ENCODE results near the gene DUSP28.
"Not testable (repeated sequence)": the region's sequence is repeated elsewhere in the genome, so short reads cannot be mapped to it uniquely, and the experiment has no call there.

The DUSP28 gene

DNA sequence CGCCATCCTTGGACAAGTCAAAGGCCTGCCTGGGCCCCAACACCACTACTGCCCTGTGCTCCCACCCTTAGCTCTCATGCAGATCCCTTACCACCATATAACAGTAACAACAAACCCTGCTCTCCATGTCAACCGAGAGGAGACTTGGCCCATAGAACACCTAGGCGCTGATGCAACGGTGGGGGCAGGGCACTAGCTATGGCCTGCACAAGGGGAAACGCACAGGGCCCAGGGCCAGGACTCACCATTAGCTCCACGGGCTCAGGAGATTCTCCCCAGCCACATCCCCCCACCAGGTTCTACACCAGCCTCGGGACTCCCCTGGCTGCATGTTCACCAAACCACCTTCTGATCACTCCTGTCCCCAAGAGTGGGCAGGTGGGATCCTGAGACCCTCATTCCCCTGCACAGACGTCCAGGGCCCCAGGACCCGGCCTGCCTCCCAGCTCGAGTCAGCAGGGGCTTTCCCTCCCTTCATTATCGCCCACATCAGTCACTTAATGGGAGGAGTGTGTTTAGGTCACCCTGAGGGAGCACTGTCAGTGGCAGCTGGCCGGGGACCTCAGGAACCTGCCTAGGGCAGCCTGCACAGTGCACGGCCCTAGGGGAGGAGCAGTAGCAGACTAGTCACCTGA, 31.6 kb upstream of the DUSP28 start:
- DNase-seq = no peak

DNA sequence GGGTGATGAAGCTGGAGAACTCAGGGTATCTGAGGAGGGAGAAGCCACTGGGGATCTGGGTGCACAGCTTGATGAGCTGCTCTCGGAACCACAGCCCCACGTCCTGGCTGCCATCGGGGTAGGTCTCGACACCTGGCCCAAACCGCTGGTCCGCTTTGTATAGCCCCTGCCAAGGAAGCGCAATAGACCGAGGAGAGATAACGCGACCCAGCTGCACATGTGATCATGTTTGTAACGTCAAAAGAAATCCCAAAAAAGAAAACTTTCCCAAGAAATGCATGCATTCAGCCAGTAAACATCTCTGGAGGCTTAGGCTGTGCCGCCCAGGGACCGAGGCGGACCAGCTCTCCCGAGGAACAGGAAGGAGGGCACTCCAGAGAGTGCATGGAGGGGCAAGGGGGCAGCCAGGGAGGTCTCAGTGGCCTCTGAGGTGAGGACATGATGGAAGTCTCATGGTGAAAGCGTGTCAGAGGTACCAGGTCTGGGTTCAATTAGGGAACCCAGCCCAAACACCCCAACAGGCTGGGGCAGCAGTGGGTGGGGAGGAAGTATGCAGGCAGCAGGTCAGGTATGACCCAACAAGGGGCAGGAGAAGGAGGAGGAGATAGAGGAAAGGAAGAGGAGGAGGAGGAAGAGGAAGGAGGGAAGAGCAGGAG, 30.7 kb upstream of the DUSP28 start:
- DNase-seq = no peak

DNA sequence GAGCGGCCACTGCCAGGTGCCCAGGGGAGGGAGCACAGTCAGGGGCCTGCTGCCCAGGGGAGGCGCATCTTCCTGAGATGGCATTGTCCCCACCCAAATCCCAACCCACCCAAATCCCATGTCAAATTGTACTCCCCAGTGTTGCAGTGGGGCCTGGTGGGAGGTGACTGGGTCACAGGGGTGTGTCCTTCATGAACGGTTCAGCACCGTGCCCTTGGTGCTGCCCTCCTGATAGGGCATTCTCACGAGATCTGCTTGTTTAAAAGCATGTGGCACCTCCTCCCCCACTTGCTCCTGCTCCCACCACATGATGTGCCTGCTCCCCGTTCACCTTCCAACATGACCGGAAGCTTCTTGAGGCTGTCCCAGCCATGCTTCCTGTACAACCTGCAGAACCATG, 30.0 kb upstream of the DUSP28 start:
- no peak for DNase-seq

DNA sequence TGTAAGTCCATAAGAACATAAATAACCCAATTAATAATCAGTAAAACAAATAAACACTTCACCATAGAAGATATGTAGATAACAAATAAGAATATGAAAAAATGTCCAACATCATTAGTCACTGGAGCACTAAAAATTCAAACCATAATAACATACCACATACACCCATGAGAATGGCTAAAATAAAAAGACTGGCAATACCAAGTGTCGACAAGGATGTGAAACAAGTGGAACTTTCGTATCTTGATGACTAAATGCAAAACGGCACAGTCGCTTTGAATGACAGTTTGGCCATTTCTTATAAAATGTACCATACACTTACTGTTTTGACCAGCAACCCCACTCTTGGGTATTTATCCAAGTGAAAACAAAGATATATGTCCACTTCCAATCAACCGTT, 29.1 kb upstream of the DUSP28 start:
- DNase-seq = no peak

DNA sequence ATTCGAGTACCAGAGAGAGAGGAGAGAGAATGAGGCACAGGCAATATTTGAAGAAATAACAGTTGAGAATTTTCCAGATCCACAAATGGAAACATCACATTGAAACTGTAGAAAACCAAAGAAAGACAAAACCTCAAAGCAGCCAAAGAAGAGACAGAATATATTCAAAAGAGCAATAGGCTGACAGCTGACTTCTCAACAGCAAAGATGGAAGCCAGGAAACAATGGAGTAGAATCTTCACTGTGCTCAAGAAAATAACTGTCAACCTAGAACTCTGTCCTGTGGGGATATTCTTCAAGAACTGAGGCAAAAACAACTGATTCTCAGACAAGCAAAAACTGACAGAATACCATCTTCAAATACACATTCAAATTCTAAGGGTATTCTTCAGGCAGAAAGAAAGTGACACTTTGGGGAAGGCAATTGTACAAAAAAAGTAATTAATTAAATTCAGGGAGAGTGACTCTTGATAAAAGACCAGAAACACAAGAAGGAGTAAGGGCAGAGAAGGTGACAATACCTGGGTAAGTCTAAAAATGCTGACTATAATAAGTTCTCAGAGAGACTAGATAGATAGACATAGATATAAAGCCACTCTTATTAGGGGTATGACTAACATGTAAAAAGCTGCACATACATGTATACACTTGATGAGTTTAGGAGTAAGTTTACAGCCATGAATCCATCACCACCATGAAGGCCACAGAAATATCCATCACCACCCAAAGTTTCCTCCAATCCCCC, 28.0 kb upstream of the DUSP28 start:
- DNase-seq = no peak

DNA sequence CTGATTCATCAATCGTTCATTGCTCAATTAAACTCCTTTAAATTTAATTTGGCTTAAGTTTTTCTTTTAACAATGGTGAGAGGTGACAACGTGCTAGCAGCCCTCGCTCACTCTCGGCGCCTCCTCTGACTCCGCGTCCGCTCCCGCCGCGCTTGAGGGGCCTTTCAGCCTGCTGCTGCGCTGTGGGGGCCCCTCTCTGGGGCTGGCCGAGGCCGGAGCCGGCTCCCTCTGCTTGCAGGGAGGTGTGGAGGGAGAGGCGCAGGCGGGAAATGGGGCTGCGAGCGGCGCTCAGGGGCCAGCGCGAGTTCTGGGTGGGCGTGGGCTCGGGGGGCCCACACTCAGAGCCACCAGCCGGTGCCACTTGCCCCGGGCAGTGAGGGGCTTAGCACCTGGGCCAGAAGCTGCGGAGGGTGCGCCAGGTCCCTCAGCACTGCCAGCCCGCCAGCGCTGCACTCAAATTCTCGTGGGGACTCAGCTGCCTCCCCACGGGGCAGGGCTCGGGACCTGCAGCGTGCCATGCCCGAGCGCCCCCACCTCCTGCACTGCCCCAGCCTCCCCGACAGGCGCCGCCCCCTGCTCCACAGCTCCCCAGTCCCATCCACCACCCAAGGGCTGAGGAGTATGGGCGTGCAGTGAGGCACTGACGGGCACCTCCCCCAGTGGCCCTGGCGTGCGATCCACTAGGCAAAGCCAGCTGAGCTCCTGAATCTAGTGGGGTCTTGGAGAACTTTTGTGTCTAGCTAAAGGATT, 22.0 kb upstream of the DUSP28 start:
- no peak for DNase-seq

DNA sequence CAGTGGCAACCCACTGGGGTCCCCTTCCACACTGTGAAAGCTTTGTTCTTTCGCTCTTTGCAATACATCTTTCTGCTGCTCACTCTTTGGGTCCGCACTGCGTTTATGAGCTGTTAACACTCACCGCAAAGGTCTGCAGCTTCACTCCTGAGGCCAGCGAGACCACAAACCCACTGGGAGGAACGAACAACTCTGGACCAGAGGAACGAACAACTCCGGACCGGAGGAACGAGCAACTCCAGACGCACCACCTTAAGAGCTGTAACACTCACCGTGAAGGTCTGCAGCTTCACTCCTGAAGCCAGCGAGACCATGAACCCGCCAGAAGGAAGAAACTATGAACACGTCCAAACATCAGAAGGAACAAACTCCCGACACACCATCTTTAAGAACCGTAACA, 21.1 kb upstream of the DUSP28 start:
- not testable (repeated sequence) for DNase-seq

DNA sequence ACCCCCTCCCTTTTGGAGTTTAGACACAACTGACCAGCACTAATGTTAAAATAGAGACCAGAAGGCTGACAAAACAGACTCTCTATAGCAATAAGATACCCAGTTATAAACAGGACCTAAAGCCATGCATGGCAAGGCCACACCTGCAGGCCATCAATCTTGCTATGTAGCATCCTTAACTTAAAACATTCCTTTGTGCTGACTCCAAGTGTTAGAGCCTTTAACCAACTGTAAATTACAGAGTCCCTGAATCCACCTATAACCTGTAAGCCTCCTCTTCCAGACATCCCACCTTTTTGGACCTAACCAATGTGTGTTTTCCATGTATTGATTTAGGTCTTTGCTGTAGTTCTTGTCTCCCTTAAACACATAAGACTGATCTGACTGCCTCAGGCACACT, 20.3 kb upstream of the DUSP28 start:
- no peak for DNase-seq

DNA sequence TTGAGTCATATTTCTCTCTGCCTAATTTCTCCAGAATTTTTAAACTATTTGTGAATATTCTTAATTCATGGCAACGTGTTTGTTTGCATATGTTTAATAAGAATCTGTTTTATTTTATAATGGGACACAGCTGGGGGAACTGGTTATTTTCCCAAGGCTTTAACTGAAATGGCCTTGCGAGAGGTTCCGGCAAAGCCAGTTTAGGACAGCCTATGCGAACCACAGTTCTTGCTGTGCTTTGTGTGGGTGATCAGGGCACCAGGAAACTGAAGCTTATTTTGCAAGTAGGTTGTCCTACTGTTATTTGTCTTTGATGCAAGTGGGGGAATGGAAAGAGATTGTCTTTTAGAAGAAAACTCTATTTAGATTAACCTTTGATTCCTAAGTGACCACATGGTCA, 8.9 kb upstream of the DUSP28 start:
- DNase-seq = no peak

DNA sequence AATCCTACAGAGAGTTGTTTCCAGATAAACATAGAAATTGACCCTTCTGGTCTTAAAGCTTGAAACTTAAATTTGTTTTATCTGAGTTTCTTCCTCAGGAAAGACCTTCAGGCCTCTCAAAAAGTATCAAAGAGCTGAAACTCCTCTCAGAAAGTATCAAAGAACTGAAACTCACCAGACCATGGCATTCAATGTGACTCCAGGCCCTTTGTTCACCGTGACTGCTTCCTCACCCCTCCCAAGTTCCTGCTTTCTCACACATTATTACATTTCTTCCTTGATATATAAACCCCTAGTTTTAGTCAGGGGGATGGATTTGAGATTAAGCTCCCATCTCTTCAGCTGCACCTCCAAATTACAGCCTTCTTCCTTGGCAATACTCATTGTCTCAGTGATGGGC, 8.3 kb upstream of the DUSP28 start:
- no peak for DNase-seq

DNA sequence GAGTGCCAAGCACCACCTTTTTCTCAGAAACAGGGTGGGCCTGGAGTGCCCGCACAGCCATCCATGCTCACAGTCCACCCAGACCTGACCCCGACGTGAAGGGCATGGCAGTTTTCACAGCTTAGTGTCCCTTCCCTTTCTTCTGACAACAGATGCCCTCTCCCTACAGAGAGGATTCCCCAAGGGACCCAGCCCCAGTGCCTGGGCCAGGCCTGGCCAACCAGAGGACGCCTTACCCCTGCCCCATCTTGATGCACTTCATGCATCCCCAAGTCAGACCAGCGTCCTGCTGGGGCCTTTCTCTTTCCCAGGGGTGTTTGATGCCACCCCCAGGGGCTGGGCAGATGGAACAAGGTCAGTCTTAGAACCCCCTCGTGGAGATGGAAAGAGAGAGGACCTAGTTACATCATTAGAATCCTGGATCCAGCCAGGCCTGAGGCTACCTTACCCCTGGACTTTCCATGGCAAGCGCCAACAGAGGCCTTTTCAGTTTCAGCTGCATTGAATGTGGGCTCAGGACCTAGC, 6.1 kb upstream of the DUSP28 start:
- no peak for DNase-seq

DNA sequence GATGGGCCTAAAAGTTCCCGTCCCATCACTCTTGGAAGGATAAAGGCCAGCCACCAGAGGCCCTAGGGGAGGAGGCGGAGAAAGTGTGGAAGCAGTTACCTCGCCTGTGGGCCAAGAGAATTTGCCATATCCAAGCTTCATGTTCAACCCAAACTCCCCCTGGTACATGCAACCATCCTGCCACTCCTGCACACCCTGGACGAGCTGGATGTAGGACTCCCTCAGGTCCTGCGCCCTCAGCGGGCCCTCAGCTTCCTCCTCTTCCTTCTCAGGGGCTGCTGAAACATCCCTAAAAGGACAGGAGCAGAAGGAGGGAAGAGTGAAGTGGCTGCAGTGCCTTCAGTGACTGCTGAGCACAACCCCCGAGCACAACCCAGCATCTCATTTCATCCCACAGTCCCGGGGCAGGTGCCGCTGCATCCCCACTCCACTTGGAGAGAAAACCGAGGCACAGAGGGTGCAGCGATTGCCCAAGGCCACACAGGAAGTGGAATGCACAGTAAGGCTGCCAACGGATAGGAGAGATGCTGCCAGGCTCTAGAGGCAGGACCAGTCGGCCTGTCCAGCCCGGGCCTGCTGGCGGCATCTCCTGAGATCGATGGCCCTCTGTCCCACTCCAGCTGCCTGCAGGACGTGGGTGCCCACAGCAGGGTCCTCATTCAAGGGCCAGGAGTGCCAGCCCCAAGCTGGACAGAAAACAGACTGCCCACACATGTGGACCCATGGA, 5.2 kb upstream of the DUSP28 start:
- no peak for DNase-seq

DNA sequence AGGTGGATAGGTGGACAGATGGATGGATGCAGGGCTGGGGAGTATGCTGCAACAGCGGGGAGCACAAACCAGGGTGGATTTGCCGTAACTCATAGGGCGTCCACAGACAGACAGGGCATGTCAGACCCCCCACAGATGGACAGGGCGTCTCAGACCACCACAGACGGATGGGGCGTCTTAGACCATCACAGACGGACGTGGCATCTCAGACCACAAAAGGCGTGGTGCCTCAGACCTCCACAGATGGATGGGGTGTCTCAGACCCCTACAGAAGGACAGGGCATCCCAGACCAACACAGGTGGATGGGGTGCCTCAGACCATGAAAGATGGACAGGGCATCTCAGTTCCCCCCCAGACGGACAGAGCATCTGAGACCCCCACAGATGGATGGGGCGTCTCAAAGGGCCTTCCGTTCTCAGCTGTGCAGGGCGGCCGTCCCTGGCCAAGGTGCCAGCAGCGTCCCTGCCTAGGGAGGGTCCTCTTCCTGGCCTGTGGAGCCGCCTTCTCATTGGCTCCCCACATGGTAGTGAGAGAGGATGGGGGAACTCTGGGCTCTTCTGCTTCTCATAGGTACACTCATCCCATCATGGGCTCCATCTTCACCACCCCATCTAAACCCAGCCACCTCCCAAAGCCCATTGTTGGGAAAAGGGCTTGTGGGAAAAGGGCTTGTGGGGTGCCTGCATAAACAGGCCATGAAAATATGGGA, 4.5 kb upstream of the DUSP28 start:
- no peak for DNase-seq

DNA sequence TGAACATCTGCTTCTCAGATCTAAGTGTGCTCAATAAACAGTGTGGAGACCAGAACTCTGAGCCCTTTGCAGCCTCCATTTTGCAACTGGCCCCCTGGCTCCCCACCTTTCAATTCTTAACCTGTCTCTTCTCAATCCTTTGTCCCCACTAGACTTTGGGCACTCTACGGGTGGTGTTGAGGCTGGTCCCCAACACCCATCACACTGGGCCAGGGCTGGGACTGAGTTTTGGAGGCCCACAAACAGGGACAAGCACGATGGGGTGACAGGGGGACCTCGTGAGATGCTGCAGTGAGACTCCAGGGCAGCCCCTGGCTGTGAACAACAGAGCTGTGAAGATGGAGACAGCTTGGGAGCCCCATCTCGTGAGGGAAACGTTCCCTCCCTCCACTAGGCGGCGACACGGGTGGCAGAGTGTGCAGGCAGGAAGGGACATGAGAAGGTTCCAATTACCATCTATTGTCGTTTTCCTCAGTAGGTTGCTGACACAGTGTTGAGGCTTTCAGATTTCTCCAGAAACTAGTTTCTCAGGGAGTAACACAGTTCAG, 3.5 kb upstream of the DUSP28 start:
- no peak for DNase-seq

DNA sequence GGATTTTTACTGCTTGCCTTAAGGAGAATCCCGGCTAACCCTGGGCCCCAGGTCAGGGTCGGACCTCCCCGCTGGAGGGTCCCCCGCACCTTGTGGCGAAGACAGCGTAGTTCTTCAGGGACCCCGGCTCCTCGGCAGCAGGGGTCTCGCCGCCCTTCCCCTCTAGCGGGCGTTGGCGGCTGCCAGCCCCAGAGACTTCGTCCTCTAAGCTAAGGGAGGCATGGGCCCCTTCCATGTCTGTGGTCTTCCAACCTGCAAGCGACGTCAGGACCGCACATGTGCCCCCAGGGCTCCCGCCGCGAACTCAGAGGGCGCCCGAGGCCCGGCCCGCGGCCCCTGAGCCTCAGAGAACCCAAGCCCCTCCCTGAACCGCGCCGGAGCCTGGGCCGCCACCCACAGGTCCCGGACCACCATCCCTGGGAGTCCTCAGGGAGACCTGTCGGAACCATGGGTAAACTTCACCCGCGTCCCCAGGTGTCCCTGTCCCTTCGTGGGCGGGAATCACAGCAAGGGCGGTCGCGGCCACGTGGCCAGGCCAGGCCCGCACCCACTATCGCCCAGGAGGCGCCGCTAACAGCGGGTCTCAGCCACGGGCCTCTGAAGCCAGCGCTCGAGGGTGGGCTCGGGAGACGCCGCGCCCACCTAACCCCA, 2.9 kb upstream of the DUSP28 start:
- DNase-seq = no peak

DNA sequence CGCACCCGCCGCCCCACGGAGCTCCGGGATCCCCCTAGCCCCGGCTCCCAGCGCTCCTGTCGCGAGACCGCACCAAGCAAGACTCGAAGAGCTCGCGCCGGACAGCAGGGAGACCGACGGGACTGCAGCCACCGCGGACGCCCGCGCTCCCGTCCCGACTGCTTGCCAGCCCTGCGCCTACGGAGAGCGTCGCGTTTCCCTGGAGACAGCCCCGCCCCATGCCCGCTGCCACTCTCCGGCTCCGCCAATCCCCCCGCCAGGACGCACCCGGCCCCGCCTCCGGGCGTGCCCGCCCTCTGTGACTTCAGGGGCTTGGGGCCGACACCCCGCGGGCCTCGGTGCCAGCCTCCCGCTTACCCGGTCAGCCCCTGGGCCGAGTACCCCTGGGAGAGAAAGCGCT, 2.3 kb upstream of the DUSP28 start, which contains the start of gene ANKMY1:
Gene ANKMY1, minus strand, starts transcription at position 181 of the 400 bp plus-strand sequence. CDS start 653 bp downstream, outside the sequence.
- peak; percentile 38 for DNase-seq

DNA sequence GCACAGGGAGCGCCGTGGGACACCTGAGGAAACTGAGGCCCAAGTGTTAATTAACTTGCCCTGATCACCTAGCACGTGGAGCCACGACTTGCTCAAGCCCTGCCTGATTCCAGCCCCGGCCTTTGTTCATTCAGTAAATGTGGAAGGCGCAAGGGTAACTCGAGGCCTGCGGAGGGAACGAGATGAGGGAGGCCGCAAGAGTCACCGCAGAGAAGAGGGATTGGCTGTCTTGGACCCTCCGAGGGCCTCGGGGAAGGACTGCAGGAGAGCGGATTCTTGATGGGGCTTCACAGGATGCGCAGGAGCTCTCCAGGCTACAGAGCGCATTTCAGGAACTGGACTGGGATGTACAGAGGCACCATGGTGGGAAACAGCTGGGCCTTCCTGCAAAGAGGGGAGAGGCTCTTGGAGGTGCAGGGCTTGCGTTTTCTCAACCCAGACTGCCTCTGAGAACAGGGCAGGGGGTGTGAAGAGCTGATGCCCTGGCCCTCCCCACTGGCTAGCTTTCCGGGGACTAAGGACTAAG, 1.9 kb upstream of the DUSP28 start:
- no peak for DNase-seq

DNA sequence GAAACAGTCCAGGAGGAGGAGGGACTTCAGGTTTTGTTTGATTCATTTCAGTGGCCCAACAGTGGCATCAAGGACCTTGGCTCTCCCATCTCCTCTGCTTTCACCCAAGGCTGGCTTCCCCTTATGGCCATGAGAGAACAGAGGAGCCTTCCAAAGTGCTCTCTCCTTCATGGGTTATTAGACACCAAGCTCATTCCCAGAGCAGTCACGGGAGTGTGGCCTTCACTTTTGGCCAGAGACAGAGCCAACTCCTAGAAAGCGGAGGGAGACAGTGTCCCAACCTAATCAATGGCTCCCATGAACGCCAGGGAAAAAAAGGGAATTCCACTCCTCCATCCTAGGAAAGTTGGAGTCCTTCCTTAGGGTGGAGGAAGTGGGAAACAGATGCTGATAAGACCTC, 871 bp upstream of the DUSP28 start:
- DNase-seq = no peak

DNA sequence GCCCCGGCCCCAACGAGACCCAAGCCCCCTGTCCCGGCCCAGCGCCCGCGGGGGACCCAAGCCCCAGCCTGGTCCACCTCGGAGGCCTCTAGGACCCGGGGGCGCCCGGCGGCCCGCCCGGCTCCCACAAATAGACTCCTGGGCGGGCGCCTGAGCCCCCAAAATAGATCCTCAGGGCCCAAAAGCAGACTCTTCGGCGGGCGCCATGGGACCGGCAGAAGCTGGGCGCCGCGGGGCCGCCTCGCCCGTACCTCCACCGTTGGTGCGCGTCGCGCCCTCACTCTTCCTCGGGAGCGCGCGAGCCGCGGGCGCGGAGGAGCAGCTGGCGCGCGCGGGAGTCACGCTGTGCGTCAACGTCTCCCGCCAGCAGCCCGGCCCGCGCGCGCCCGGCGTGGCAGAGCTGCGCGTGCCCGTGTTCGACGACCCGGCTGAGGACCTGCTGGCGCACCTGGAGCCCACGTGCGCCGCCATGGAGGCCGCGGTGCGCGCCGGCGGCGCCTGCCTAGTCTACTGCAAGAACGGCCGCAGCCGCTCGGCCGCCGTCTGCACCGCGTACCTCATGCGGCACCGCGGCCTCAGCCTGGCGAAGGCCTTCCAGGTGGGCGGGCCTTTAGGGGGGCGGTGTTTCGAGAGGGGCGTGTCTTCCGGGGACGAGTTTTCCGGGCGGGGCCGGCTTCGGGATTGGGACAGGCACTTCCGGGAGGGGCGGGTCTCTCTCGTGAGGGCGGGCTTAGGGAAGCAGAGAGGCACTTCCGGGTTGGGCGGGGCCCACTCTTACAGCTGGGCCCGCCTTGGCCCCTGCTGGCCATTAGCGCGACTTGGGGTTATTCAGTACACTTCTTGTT, 545 bp downstream of the DUSP28 start:
- peak; percentile 99 for DNase-seq
